Keratinocyte (primary cell): Measurements from ENCODE around the gene KIF17.

Source experiments
- CTCF ChIP-seq, 3 experiments: IDR thresholded peaks in 1 of 3; conservative IDR thresholded peaks in 1 of 3; optimal IDR thresholded peaks in 1 of 3; 2 replicates in 2 of 3; 3 replicates in 1 of 3; pipeline versions ENCODE3 to v1.5.1; 2011; ENCODE audit warnings: low read length in 3 of 3, mild to moderate bottlenecking in 3 of 3, moderate library complexity in 2 of 3, control low read depth in 1 of 3, inconsistent platforms in 1 of 3; ENCODE audit not compliant: insufficient read depth in 2 of 3; ENCODE audit errors: extremely low read depth in 1 of 3
- EZH2 ChIP-seq: IDR thresholded peaks from one replicate; pipeline ENCODE4 v1.6.1; 2012; ENCODE audit warnings: inconsistent platforms, mild to moderate bottlenecking, low read length, moderate library complexity

- TF ChIP-seq CTCF (optimal IDR thresholded peaks at IDR 0.05 in 1 of 3, IDR thresholded peaks at IDR 0.05 in 1 of 3, conservative IDR thresholded peaks at IDR 0.05 in 1 of 3; ENCODE audit: extremely low read depth in 1 of 3, insufficient read depth in 2 of 3, low read length in 3 of 3) (no peak), EZH2 (no peak)
These were observed 13.2 kb downstream of the KIF17 start for GRCh38 chr1:20704390-20705202.
